VCaP (cell line): ENCODE results near the gene TLR2.

Experiments used
- H3K27ac ChIP-seq: fragments of 450-650 bp; 2 replicates; pipeline ENCODE4 v1.5.1; 2017
- TF ChIP-seq, protein P1 (sequence below): fragments of 450-650 bp; conservative IDR thresholded peaks from 2 replicates; pipeline ENCODE4 v1.5.1; 2017; ENCODE audit warnings: mild to moderate bottlenecking, moderate library complexity

TLR2 gene, protein sequence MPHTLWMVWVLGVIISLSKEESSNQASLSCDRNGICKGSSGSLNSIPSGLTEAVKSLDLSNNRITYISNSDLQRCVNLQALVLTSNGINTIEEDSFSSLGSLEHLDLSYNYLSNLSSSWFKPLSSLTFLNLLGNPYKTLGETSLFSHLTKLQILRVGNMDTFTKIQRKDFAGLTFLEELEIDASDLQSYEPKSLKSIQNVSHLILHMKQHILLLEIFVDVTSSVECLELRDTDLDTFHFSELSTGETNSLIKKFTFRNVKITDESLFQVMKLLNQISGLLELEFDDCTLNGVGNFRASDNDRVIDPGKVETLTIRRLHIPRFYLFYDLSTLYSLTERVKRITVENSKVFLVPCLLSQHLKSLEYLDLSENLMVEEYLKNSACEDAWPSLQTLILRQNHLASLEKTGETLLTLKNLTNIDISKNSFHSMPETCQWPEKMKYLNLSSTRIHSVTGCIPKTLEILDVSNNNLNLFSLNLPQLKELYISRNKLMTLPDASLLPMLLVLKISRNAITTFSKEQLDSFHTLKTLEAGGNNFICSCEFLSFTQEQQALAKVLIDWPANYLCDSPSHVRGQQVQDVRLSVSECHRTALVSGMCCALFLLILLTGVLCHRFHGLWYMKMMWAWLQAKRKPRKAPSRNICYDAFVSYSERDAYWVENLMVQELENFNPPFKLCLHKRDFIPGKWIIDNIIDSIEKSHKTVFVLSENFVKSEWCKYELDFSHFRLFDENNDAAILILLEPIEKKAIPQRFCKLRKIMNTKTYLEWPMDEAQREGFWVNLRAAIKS

DNA sequence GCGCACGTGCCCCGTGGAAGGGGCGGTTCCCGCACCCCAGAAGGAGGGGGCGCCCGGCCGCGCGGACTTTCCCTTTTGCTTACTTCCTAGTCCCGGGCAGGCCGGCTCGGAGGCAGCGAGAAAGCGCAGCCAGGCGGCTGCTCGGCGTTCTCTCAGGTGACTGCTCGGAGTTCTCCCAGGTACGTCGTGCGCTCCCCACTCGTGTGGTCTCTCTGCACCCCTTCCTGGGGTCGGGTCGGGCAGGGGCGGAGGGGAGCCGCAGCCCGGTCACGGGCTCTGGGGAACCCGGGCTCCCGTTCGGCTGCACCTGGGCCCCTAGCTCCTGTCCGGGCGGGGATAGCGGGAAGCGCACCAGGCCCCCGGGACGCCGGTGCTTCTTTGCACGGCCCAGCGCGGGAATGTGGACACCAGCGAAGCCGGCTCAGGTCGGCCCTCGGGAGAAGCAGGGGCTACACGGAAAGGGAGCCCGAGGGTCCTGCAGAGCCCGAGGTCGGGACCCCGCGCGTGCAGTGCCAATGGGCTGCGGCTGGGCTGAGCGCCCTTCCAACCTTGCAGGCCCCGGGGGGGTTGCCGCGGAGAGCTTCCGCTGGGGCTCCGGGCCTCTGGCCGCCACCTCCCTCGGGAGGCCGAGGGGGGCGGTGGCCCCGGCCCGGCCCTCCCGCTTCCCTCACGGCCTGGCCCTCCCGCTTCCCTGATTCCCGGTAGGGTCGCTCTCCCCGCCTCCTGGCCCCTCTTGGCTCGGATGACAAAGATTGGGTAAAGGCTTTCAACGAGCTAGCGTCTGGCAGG is at the start of gene TLR2:
Gene TLR2 (plus strand): TSS at position 99 of the 789 bp plus-strand sequence. CDS start 18,628 bp downstream, outside the sequence.
- TF ChIP-seq, protein P1, sequence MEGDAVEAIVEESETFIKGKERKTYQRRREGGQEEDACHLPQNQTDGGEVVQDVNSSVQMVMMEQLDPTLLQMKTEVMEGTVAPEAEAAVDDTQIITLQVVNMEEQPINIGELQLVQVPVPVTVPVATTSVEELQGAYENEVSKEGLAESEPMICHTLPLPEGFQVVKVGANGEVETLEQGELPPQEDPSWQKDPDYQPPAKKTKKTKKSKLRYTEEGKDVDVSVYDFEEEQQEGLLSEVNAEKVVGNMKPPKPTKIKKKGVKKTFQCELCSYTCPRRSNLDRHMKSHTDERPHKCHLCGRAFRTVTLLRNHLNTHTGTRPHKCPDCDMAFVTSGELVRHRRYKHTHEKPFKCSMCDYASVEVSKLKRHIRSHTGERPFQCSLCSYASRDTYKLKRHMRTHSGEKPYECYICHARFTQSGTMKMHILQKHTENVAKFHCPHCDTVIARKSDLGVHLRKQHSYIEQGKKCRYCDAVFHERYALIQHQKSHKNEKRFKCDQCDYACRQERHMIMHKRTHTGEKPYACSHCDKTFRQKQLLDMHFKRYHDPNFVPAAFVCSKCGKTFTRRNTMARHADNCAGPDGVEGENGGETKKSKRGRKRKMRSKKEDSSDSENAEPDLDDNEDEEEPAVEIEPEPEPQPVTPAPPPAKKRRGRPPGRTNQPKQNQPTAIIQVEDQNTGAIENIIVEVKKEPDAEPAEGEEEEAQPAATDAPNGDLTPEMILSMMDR: no peak
- no peak within 1 kb of the TSS for H3K27ac ChIP-seq

- TF ChIP-seq, protein P1: peak; percentile 50
- H3K27ac ChIP-seq: no peak overlapping the region
Observed at GRCh38 chr4:153634738-153635353, 49.2 kb upstream of the TLR2 start.

- TF ChIP-seq, protein P1: no peak
- no peak overlapping the region for H3K27ac ChIP-seq
Observed at GRCh38 chr4:153635846-153636245, 48.2 kb upstream of the TLR2 start.

DNA sequence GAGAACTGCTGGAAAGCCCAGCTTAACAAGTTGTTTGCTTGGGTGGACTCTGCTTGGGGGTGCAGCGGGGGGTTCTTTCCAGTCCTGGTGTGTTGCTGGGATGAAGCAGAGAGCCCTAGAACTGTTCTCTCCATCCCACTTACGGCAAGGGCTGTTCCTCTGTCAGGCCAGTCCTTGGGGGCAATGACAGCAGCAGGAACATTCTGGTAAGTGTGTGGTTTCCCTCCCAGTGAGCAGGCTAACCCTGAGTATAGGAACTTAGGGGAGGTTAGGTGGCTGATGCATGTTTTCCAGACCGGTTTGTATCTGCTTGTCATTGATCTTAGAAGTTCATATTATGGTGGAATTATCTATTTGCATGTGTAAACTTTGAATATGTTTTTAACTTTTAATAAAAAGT is 46.9 kb upstream of the TLR2 start:
- H3K27ac ChIP-seq: no peak overlapping the region
- TF ChIP-seq, protein P1: no peak

- TF ChIP-seq, protein P1: no peak
- H3K27ac ChIP-seq: no peak overlapping the region
Observed at GRCh38 chr4:153638011-153638410, 46.1 kb upstream of the TLR2 start.

GRCh38 chr4:153638999-153639398 is 45.1 kb upstream of the TLR2 start:
- H3K27ac ChIP-seq: no peak overlapping the region
- TF ChIP-seq, protein P1: no peak
